ENCODE results near the gene POLQ.

Gene POLQ

DNA sequence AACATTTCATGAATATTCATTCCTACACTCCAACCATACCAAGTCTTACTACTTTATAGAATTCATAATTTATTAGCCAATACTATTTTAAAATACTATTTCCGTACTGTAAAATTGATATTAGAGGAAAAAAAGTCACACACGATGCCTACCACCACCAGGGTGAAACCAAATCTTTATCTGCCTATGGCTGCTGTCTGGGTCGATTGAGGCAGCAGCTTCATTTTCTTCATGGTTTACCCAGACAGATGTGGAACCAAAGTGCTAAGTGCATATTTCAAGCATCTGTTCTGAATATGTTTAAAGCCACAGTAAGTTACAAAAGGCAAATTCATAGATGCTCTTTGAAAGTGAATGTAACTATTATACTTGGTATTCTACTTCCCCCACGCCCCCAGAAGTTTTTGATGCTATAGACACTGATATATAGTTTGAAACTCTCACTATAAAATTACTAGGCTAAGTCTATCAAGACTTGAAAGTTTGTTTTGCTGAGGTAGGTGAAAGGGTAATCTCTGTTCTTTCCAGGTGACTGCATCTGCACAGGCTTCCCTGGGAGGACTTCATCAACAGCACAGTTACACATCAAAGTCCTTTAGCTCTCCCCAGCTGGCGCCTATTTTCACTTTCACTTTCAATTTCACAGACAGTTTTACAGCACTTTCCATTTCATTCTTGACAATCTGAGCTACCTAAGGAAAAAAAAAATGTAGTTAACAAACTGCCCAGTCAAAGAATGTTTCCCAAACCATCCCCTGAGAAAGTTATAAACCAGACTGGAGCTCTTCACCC, 113.9 kb downstream of the POLQ start:
- no peaks in the 10 kb centered on the region for H3K9me3 ChIP-seq (ENCODE audit: insufficient read depth, low read length)
- peaks cover 63% of the 10 kb centered on the region for H3K36me3 ChIP-seq (ENCODE audit: insufficient read depth, insufficient read length, low read length)
- no peak overlapping the region for H3K9ac ChIP-seq (ENCODE audit: insufficient read length, low read depth)
- H3K4me3 ChIP-seq (ENCODE audit: insufficient read length, low read depth): no peak overlapping the region
- H3K27me3 ChIP-seq (ENCODE audit: insufficient read depth, insufficient read length): no peaks in the 10 kb centered on the region
- H3K4me1 ChIP-seq (ENCODE audit: insufficient read depth, insufficient read length): no peaks in the 10 kb centered on the region
- TF ChIP-seq YY1 (IDR thresholded peaks at IDR 0.05; ENCODE audit: insufficient read depth, insufficient read length) (no peak), SUZ12 (IDR thresholded peaks at IDR 0.05; ENCODE audit: extremely low read depth, insufficient read depth, insufficient read length) (no peak), ZNF274 (IDR thresholded peaks at IDR 0.05; ENCODE audit: low read depth, low read length) (no peak)
- no peak for DNase-seq (ENCODE audit: low read depth, low spot score)

DNA sequence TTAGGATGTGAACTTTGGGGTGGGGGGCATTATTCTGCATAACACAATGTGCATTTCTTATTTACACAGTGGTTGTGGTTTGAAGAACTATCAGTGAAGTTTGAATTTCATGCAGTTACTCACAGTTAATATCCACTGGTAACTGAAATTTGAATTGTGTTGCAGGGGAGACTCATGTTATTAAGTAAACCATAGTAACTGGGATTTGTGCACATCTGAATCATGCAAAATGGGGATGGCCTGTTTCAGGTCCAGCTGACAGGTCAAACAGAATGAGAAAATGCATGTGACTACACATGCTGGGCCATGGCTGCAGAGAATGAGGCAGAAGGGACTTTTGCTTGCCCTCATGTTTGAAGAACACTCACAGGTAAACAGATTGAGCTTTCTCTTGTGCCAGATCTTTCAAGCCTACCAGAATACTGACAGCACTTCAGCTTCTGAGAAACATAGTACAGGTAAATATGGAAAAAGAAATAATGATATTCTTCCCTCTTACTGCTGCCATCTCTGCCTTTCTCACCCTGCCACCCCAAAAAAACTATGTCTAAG, 115.0 kb downstream of the POLQ start:
- H3K9ac ChIP-seq (ENCODE audit: insufficient read length, low read depth): no peak overlapping the region
- H3K9me3 ChIP-seq (ENCODE audit: insufficient read depth, low read length): no peaks in the 10 kb centered on the region
- no peak overlapping the region for H3K4me3 ChIP-seq (ENCODE audit: insufficient read length, low read depth)
- no peaks in the 10 kb centered on the region for H3K4me1 ChIP-seq (ENCODE audit: insufficient read depth, insufficient read length)
- TF ChIP-seq YY1 (IDR thresholded peaks at IDR 0.05; ENCODE audit: insufficient read depth, insufficient read length): no peak
- no peak for TF ChIP-seq SUZ12 (IDR thresholded peaks at IDR 0.05; ENCODE audit: extremely low read depth, insufficient read depth, insufficient read length)
- TF ChIP-seq ZNF274 (IDR thresholded peaks at IDR 0.05; ENCODE audit: low read depth, low read length): no peak
- no peaks in the 10 kb centered on the region for H3K27me3 ChIP-seq (ENCODE audit: insufficient read depth, insufficient read length)
- peaks cover 56% of the 10 kb centered on the region for H3K36me3 ChIP-seq (ENCODE audit: insufficient read depth, insufficient read length, low read length)
- DNase-seq (ENCODE audit: low read depth, low spot score): no peak

DNA sequence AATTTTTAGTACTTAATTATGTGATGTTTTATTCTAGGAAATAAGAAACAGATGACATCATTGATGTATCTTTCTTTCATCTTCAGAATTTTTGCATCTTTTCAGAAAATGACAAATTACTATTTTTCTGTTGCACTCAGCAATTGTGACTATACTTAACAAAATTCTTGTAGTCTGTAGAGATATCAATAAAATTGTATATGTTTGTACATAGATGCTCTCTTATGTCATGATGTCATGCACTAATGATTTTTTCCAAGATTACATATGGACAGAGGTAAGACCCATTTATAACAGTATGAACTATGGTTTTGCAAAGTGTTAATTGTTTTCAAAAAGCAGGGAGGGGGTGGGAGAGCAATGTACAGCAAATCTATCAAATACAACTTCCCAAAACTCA, 121.2 kb downstream of the POLQ start:
- peaks cover 16% of the 10 kb centered on the region for H3K36me3 ChIP-seq (ENCODE audit: insufficient read depth, insufficient read length, low read length)
- H3K27me3 ChIP-seq (ENCODE audit: insufficient read depth, insufficient read length): no peaks in the 10 kb centered on the region

DNA sequence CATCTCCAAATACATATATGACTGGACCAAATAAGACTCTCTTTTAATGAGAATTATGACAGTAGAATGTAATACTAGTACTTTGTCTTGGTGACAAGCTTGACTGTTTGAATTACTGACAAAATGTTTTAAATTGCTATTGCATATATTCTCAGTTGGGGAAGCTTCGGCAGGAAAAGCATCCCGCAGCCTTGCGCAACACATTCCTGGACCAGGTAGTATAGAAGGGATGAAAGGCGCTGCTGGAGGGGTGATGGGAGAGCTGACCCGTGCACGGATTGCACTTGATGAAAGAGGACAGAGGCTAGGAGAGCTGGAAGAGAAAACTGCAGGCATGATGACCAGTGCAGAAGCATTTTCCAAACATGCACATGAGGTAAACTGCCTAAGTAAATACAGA, 127.6 kb downstream of the POLQ start:
- H3K27me3 ChIP-seq (ENCODE audit: insufficient read depth, insufficient read length): no peaks in the 10 kb centered on the region
- no peak for DNase-seq (ENCODE audit: low read depth, low spot score)
- TF ChIP-seq SUZ12 (IDR thresholded peaks at IDR 0.05; ENCODE audit: extremely low read depth, insufficient read depth, insufficient read length): no peak
- no peak for TF ChIP-seq ZNF274 (IDR thresholded peaks at IDR 0.05; ENCODE audit: low read depth, low read length)
- no peak for TF ChIP-seq YY1 (IDR thresholded peaks at IDR 0.05; ENCODE audit: insufficient read depth, insufficient read length)
- no peaks in the 10 kb centered on the region for H3K4me1 ChIP-seq (ENCODE audit: insufficient read depth, insufficient read length)
- no peak overlapping the region for H3K9ac ChIP-seq (ENCODE audit: insufficient read length, low read depth)
- H3K9me3 ChIP-seq (ENCODE audit: insufficient read depth, low read length): no peaks in the 10 kb centered on the region
- no peak overlapping the region for H3K4me3 ChIP-seq (ENCODE audit: insufficient read length, low read depth)
- no peaks in the 10 kb centered on the region for H3K36me3 ChIP-seq (ENCODE audit: insufficient read depth, insufficient read length, low read length)

More for the DNA sequence above, 121.2 kb downstream of the POLQ start:
- no peak for DNase-seq (ENCODE audit: low read depth, low spot score)
- no peak overlapping the region for H3K9ac ChIP-seq (ENCODE audit: insufficient read length, low read depth)
- H3K9me3 ChIP-seq (ENCODE audit: insufficient read depth, low read length): no peaks in the 10 kb centered on the region
- H3K4me1 ChIP-seq (ENCODE audit: insufficient read depth, insufficient read length): no peaks in the 10 kb centered on the region
- no peak overlapping the region for H3K4me3 ChIP-seq (ENCODE audit: insufficient read length, low read depth)
- TF ChIP-seq YY1 (IDR thresholded peaks at IDR 0.05; ENCODE audit: insufficient read depth, insufficient read length) (no peak), ZNF274 (IDR thresholded peaks at IDR 0.05; ENCODE audit: low read depth, low read length) (no peak)

DNA sequence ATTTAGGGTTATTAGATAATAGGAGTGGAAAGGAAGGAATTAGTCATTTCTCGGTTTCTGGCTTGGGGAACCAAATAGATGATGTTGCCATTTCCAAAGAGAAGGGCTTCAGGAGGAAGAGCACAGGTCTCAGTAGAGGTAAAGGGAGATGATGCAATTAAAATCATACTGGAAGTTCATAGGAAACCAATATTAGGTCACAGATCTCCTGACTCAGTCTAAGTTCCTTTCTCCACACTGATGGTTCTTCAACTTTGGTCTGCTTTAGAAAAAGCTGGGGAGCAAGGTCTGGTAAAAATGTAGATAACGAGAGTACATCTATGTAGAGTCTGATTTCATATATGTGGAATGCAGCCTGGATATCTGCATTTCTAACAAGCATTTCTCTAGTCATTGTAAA, 130.9 kb downstream of the POLQ start:
- DNase-seq (ENCODE audit: low read depth, low spot score): no peak
- TF ChIP-seq SUZ12 (IDR thresholded peaks at IDR 0.05; ENCODE audit: extremely low read depth, insufficient read depth, insufficient read length) (no peak), ZNF274 (IDR thresholded peaks at IDR 0.05; ENCODE audit: low read depth, low read length) (no peak), YY1 (IDR thresholded peaks at IDR 0.05; ENCODE audit: insufficient read depth, insufficient read length) (no peak)

DNA sequence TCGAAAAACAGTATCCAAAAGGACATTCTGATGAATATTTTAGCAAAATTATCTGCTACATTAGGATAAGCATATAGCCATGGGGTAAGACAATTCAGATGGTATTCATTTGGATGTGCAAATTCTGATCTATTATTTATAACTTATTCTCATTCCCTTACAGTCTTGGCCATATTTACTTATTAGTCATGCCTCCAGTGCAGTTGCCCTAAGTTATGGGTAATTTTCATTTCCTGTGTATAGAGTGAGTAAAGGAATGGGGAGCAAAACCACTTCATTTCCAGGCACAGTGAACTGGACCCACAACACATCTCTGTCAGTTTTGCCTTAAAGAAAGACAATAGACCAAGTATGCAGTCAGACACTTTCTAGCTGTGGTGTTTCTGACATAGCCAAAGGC, 134.3 kb downstream of the POLQ start:
- no peak for DNase-seq (ENCODE audit: low read depth, low spot score)
- no peaks in the 10 kb centered on the region for H3K4me1 ChIP-seq (ENCODE audit: insufficient read depth, insufficient read length)

More for the DNA sequence above, 130.9 kb downstream of the POLQ start:
- Histone ChIP-seq H3K36me3 (ENCODE audit: insufficient read depth, insufficient read length, low read length) (no peaks in the 10 kb centered on the region), H3K27me3 (ENCODE audit: insufficient read depth, insufficient read length) (no peaks in the 10 kb centered on the region), H3K4me1 (ENCODE audit: insufficient read depth, insufficient read length) (no peaks in the 10 kb centered on the region), H3K9ac (ENCODE audit: insufficient read length, low read depth) (no peak overlapping the region), H3K4me3 (ENCODE audit: insufficient read length, low read depth) (no peak overlapping the region), H3K9me3 (ENCODE audit: insufficient read depth, low read length) (no peaks in the 10 kb centered on the region)

DNA sequence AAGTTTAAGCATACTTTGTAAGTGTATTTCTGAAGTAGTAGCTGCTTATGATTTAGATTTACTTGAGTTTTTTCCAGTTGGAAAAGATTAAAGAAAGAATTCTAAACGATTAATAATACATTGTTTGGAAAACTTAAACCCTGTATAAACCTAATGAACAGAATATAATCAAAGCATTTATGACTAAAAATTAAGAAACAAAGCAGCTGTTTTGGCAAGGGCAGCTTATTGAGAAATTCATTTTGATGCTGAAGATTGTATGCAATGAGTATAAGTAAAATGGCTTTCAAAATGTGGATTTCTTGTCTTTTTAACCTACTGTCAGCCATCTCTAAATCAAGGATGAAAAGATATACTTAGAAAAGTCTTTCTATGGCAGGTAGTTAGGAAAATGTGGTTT, 140.2 kb downstream of the POLQ start:
- TF ChIP-seq SUZ12 (IDR thresholded peaks at IDR 0.05; ENCODE audit: extremely low read depth, insufficient read depth, insufficient read length) (no peak), ZNF274 (IDR thresholded peaks at IDR 0.05; ENCODE audit: low read depth, low read length) (no peak), YY1 (IDR thresholded peaks at IDR 0.05; ENCODE audit: insufficient read depth, insufficient read length) (no peak)

More for the DNA sequence above, 134.3 kb downstream of the POLQ start:
- Histone ChIP-seq H3K9ac (ENCODE audit: insufficient read length, low read depth) (no peak overlapping the region), H3K36me3 (ENCODE audit: insufficient read depth, insufficient read length, low read length) (no peaks in the 10 kb centered on the region), H3K4me3 (ENCODE audit: insufficient read length, low read depth) (no peak overlapping the region), H3K9me3 (ENCODE audit: insufficient read depth, low read length) (no peaks in the 10 kb centered on the region), H3K27me3 (ENCODE audit: insufficient read depth, insufficient read length) (no peaks in the 10 kb centered on the region)
- TF ChIP-seq YY1 (IDR thresholded peaks at IDR 0.05; ENCODE audit: insufficient read depth, insufficient read length) (no peak), SUZ12 (IDR thresholded peaks at IDR 0.05; ENCODE audit: extremely low read depth, insufficient read depth, insufficient read length) (no peak), ZNF274 (IDR thresholded peaks at IDR 0.05; ENCODE audit: low read depth, low read length) (no peak)

More for the DNA sequence above, 140.2 kb downstream of the POLQ start:
- DNase-seq (ENCODE audit: low read depth, low spot score): no peak
- Histone ChIP-seq H3K27me3 (ENCODE audit: insufficient read depth, insufficient read length) (no peaks in the 10 kb centered on the region), H3K9ac (ENCODE audit: insufficient read length, low read depth) (no peak overlapping the region), H3K4me3 (ENCODE audit: insufficient read length, low read depth) (no peak overlapping the region), H3K9me3 (ENCODE audit: insufficient read depth, low read length) (no peaks in the 10 kb centered on the region), H3K4me1 (ENCODE audit: insufficient read depth, insufficient read length) (no peaks in the 10 kb centered on the region), H3K36me3 (ENCODE audit: insufficient read depth, insufficient read length, low read length) (no peaks in the 10 kb centered on the region)
